Activated naive CD4-positive, alpha-beta T cell treated with anti-CD3 and anti-CD28 coated beads for 36 hours (primary cell): Measurements from ENCODE around the gene C8G. TPM values are rescaled to one million over a fixed set of nuclear protein-coding genes. Genes with fewer than 3 reads are reported as not detected.

Experiments used
- total RNA-seq, 2 experiments: library from RNA; stranded (reverse); gene quantifications; one replicate each; pipeline ENCODE4 v1.2.3, GENCODE V29; 2021

The C8G gene
- total RNA-seq, 2 experiments from 2014 or later, result 0.83 TPM; not detected in 1

Other genes starting within 250 kb of the C8G start
- gene DIPK1B, start 232.7 kb upstream of the C8G start, total RNA-seq, result under 1 TPM in 1 of 2 experiments, not detected in 1; 0.10 TPM
- 1 to 10 TPM in 1 of 2 experiments, under 1 TPM in 1; 0.83 to 1.0 TPM for gene LCN10, start 202.3 kb upstream of the C8G start, total RNA-seq
- gene LCN6, start 196.7 kb upstream of the C8G start, total RNA-seq, result not detected
- gene LCN8, start 187.0 kb upstream of the C8G start, total RNA-seq, result not detected
- not detected for gene LCN15, start 180.7 kb upstream of the C8G start, total RNA-seq
- gene TMEM141, start 153.9 kb upstream of the C8G start, total RNA-seq, result 10 to 100 TPM; 38.1 to 39.6 TPM
- gene CCDC183, start 148.9 kb upstream of the C8G start, total RNA-seq, result under 1 TPM; 0.38 to 0.47 TPM
- gene RABL6, start 137.3 kb upstream of the C8G start, total RNA-seq, result 10 to 100 TPM; 74.9 to 82.7 TPM
- 1 to 10 TPM; 1.7 to 2.0 TPM for gene AJM1, start 102.8 kb upstream of the C8G start, total RNA-seq
- gene PHPT1, start 95.8 kb upstream of the C8G start, total RNA-seq, result 100 to 1,000 TPM; 110 to 116 TPM
- gene MAMDC4, start 92.9 kb upstream of the C8G start, total RNA-seq, result 10 to 100 TPM; 15.9 to 16.1 TPM
- gene EDF1, start 78.9 kb upstream of the C8G start, total RNA-seq, result 100 to 1,000 TPM; 259 to 288 TPM
- gene TRAF2, start 58.7 kb upstream of the C8G start, total RNA-seq, result 10 to 100 TPM; 39.7 to 41.8 TPM
- 10 to 100 TPM; 44.0 to 47.8 TPM for gene FBXW5, start 505 bp upstream of the C8G start, total RNA-seq
- gene LCN12, start 7.0 kb downstream of the C8G start, total RNA-seq, result 1 to 10 TPM; 1.1 to 1.9 TPM
- not detected for gene PTGDS, start 32.3 kb downstream of the C8G start, total RNA-seq
- gene LCNL1, start 37.8 kb downstream of the C8G start, total RNA-seq, result not detected
- gene PAXX, start 47.2 kb downstream of the C8G start, total RNA-seq, result 10 to 100 TPM; 75.9 to 76.8 TPM
- gene CLIC3, start 51.3 kb downstream of the C8G start, total RNA-seq, result not detected
- 1 to 10 TPM; 4.1 to 4.7 TPM for gene ABCA2, start 83.0 kb downstream of the C8G start, total RNA-seq
- gene FUT7, start 86.8 kb downstream of the C8G start, total RNA-seq, result not detected
- gene NPDC1, start 100.9 kb downstream of the C8G start, total RNA-seq, result 10 to 100 TPM; 14.2 to 15.9 TPM
- gene ENTPD2, start 108.8 kb downstream of the C8G start, total RNA-seq, result not detected
- 1 to 10 TPM; 3.8 to 3.9 TPM for gene SAPCD2, start 125.3 kb downstream of the C8G start, total RNA-seq
- 1 to 10 TPM; 2.6 to 3.4 TPM for gene UAP1L1, start 132.3 kb downstream of the C8G start, total RNA-seq
- 10 to 100 TPM; 18.7 to 18.9 TPM for gene MAN1B1, start 141.7 kb downstream of the C8G start, total RNA-seq
- gene DPP7, start 169.5 kb downstream of the C8G start, total RNA-seq, result 100 to 1,000 TPM; 162 to 167 TPM
- under 1 TPM in 1 of 2 experiments, not detected in 1; 0.35 TPM for gene GRIN1, start 193.9 kb downstream of the C8G start, total RNA-seq
- gene LRRC26, start 224.8 kb downstream of the C8G start, total RNA-seq, result not detected
- gene TMEM210, start 226.8 kb downstream of the C8G start, total RNA-seq, result not detected
- gene ANAPC2, start 243.3 kb downstream of the C8G start, total RNA-seq, result 10 to 100 TPM; 34.8 to 36.6 TPM
- gene SSNA1, start 243.4 kb downstream of the C8G start, total RNA-seq, result 10 to 100 TPM; 48.2 to 49.9 TPM